SK-N-MC (cell line): ENCODE measurements around the gene ABHD15.

ENCODE experiments used
- DNase-seq: peaks from one replicate; pipeline ENCODE4 v3.0.0-alpha.2; 2011; ENCODE audit warnings: low read depth, low spot score
- H3K27ac ChIP-seq: fragments of 200-600 bp; sonication (generic); 2 replicates; pipeline ENCODE4 v1.5.1; 2016; ENCODE audit warnings: mixed run types
- H3K36me3 ChIP-seq: fragments of 200-600 bp; sonication (generic); 2 replicates; pipeline ENCODE4 v1.6.1; 2017; ENCODE audit warnings: antibody characterized with exemption, low read length, mixed read lengths; ENCODE audit not compliant: insufficient read depth
- H3K4me3 ChIP-seq: fragments of 200-600 bp; sonication (generic); 2 replicates; pipeline ENCODE4 v1.5.1; 2016
- H3K9ac ChIP-seq: fragments of 200-600 bp; sonication (generic); 2 replicates; pipeline ENCODE4 v1.8.0; 2017; ENCODE audit warnings: mixed run types, mixed read lengths; ENCODE audit not compliant: insufficient read length
- H3K9me3 ChIP-seq: fragments of 200-600 bp; sonication (generic); 2 replicates; pipeline ENCODE4 v1.6.1; 2017; ENCODE audit warnings: low read depth, mild to moderate bottlenecking, antibody characterized with exemption, low read length, moderate library complexity, mixed read lengths
- EZH2 ChIP-seq: fragments of 200-600 bp; sonication (generic); IDR thresholded peaks from one replicate; pipeline ENCODE4 v1.6.1; 2017; ENCODE audit warnings: antibody characterized with exemption
- FOXP2 ChIP-seq: optimal IDR thresholded peaks from 2 replicates; pipeline ENCODE3; 2011; ENCODE audit warnings: mild to moderate bottlenecking, moderate library complexity; ENCODE audit not compliant: insufficient read depth; ENCODE audit errors: extremely low read length, control extremely low read depth
- POLR2AphosphoS5 ChIP-seq: IDR thresholded peaks from 2 replicates; pipeline ENCODE4 v1.6.1; 2012; ENCODE audit warnings: mild to moderate bottlenecking, low read depth, low read length, borderline replicate concordance

ABHD15 gene

GRCh38 chr17:29566473-29567303, at the start of gene ABHD15:
Gene ABHD15 (minus strand): TSS chr17:29567037. CDS start chr17:29566966, 71 bp downstream.
- H3K36me3 ChIP-seq, result no peaks in the 10 kb centered on the region
- DNase-seq, result no peak
- H3K4me3 ChIP-seq, result peak within 1 kb of the TSS; percentile 98
- no peaks in the 10 kb centered on the region for H3K9me3 ChIP-seq
- no peak for TF ChIP-seq FOXP2
- no peak for TF ChIP-seq POLR2AphosphoS5
- TF ChIP-seq EZH2, result no peak
- no peak within 1 kb of the TSS for H3K27ac ChIP-seq
- peak within 1 kb of the TSS; percentile 65 for H3K9ac ChIP-seq

- H3K4me3 ChIP-seq, result peak overlapping the region; percentile 74
- DNase-seq, result no peak
These were observed 48.9 kb upstream of the ABHD15 start for GRCh38 chr17:29615492-29616299.

GRCh38 chr17:29615048-29615385, 48.2 kb upstream of the ABHD15 start:
- peak overlapping the region; percentile 74 for H3K4me3 ChIP-seq
- no peak for TF ChIP-seq POLR2AphosphoS5
- no peak for TF ChIP-seq EZH2
- TF ChIP-seq FOXP2, result no peak
- H3K9me3 ChIP-seq, result no peaks in the 10 kb centered on the region
- no peaks in the 10 kb centered on the region; the same call in 1 of the 2 replicates for H3K36me3 ChIP-seq
- no peak overlapping the region for H3K9ac ChIP-seq
- no peak overlapping the region for H3K27ac ChIP-seq
- DNase-seq, result no peak

More at GRCh38 chr17:29615492-29616299, 48.9 kb upstream of the ABHD15 start:
- Histone ChIP-seq H3K9ac (no peak overlapping the region), H3K36me3 (no peaks in the 10 kb centered on the region; the same call in 1 of the 2 replicates), H3K9me3 (no peaks in the 10 kb centered on the region), H3K27ac (no peak overlapping the region)
- no peak for TF ChIP-seq FOXP2
- TF ChIP-seq POLR2AphosphoS5, result peak; percentile 33; the same call in 1 of the 2 replicates

- no peak for DNase-seq
- TF ChIP-seq EZH2, result no peak
- Histone ChIP-seq H3K9me3 (no peaks in the 10 kb centered on the region), H3K27ac (no peak overlapping the region), H3K36me3 (no peaks in the 10 kb centered on the region; the same call in 1 of the 2 replicates), H3K9ac (no peak overlapping the region), H3K4me3 (no peak overlapping the region)
These were observed 47.7 kb upstream of the ABHD15 start for GRCh38 chr17:29614349-29615047.

GRCh38 chr17:29613856-29614255, 47.0 kb upstream of the ABHD15 start:
- H3K9me3 ChIP-seq, result no peaks in the 10 kb centered on the region
- no peak overlapping the region for H3K4me3 ChIP-seq
- no peak overlapping the region for H3K9ac ChIP-seq
- H3K27ac ChIP-seq, result no peak overlapping the region
- TF ChIP-seq FOXP2 (no peak), POLR2AphosphoS5 (no peak), EZH2 (no peak)
- no peaks in the 10 kb centered on the region; the same call in 1 of the 2 replicates for H3K36me3 ChIP-seq
- no peak for DNase-seq

GRCh38 chr17:29613352-29613837, 46.6 kb upstream of the ABHD15 start:
- no peak overlapping the region for H3K9ac ChIP-seq
- TF ChIP-seq FOXP2 (no peak), POLR2AphosphoS5 (no peak), EZH2 (no peak)
- no peak overlapping the region for H3K27ac ChIP-seq
- H3K9me3 ChIP-seq, result no peaks in the 10 kb centered on the region
- DNase-seq, result no peak
- no peak overlapping the region for H3K4me3 ChIP-seq
- no peaks in the 10 kb centered on the region; the same call in 1 of the 2 replicates for H3K36me3 ChIP-seq

GRCh38 chr17:29612404-29613280, 45.8 kb upstream of the ABHD15 start:
- Histone ChIP-seq H3K4me3 (no peak overlapping the region), H3K36me3 (no peaks in the 10 kb centered on the region; the same call in 1 of the 2 replicates), H3K27ac (no peak overlapping the region), H3K9ac (no peak overlapping the region), H3K9me3 (no peaks in the 10 kb centered on the region)
- no peak for TF ChIP-seq EZH2
- no peak for TF ChIP-seq FOXP2
- no peak for DNase-seq
